Measurements from ENCODE around the gene EDRF1.

The EDRF1 gene

DNA sequence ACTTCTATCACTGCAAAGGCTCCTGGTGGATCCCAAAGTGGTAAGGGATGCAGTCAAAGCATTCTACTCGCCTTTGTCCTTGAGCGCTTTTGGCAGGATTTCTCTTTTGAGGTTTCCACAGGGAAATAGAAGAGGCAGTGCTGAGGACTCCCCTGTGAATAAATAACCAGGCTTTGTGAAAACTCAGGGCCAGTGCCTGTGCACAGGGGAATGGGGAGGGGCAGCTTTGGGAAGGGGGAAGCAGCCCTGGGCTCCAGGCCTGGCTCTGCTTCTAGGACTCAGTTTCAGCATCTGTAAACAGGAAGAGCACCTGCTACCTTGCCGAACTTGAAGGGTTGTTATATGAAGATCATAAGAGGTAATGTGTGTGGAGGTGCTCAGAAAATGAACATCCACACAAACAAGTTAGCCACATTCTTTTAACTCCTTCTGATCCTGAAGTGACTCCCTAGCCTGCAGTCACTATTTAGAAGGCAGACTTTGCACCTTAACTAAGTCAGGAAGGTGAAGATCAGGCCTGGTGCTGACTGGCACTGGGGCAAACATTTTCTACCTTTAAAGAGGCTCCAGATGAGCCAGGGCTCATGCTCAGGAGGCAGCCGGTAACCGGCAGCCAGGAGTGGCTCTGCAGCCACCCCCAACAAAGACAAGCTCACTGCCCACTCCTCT, 78.6 kb downstream of the EDRF1 start:
- H3K4me3 ChIP-seq (ENCODE audit: control insufficient read depth, low read depth, low read length), result no peak overlapping the region
- no peak for TF ChIP-seq CTCF (conservative IDR thresholded peaks at IDR 0.05; ENCODE audit: control insufficient read depth, insufficient read depth, low read depth, low read length)
- no peak for DNase-seq (ENCODE audit: low read depth)

DNA sequence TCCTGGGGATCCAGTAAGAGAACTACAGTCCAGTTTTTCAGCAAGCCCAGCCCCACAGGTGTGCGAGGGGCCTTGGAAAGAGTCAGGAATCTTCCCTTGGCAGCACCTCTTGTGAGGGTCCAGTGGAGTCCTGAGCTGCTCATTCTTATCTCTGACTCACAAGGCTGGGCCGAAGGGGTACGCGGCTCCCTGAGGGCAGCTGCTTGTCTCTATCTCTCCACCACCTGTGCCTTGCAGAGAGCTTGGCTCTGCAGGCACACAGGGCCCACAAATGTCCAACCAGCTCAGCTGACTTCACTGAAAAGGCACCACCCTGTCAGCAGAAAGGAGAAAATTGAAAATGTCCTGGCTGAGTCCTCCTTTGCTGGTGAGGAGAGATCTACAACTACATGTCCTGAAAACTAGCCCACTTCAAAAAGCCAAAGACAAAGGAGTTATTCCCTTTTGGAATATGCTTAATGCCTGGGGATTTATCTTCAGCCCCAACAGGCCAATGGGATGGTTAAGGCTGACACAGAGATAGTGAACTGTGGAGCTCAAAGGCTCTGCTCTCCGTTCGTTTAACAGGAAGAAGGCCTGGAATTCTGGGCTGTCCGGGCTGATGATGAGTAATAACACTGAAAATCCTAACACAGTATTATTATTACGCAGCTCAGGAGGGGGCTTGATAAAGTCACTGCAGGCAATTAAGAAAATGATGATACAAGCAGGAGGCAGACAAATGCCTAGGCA, 80.1 kb downstream of the EDRF1 start:
- DNase-seq (ENCODE audit: low read depth), result no peak
- no peak overlapping the region for H3K4me3 ChIP-seq (ENCODE audit: control insufficient read depth, low read depth, low read length)
- no peak for TF ChIP-seq CTCF (conservative IDR thresholded peaks at IDR 0.05; ENCODE audit: control insufficient read depth, insufficient read depth, low read depth, low read length)

DNA sequence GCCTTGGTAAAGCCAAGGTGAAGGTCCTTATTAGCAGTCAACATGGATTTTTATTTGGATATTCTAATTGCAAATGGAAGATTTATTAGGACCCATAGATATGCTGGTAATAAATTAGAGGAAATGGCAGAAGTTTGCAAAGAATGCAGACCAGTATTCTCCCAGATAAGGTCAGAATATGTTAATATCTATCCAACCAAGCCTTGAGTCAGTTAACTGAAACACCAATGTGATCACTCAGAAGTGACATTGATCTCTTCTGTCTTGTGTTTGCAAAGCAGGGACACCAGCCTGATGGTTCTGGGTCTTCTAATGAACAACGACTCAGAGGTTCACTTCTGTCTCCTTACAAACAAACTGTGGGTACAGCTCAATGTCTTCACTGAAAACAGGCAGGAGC, 82.1 kb downstream of the EDRF1 start:
- no peak overlapping the region for H3K4me3 ChIP-seq (ENCODE audit: control insufficient read depth, low read depth, low read length)
- DNase-seq (ENCODE audit: low read depth), result no peak
- no peak for TF ChIP-seq CTCF (conservative IDR thresholded peaks at IDR 0.05; ENCODE audit: control insufficient read depth, insufficient read depth, low read depth, low read length)

DNA sequence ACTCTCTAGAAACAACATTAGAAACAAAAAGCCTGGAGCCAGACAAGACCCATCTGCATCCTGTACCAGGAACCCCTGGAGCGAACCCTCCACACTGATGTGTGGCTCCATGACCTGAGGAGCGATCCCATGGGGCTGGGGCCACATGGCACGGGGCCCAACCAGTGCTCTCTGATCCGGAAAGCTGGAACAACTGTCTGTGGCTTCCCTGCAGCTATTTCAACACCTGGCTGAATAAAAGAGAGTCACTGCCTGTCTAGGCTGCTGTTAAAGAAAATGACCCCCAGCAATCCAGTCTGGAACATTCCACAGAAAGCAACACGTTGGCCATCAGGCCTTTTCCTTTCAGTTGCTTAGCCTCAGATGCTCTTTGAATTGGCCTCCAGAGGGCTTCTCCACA, 82.6 kb downstream of the EDRF1 start:
- no peak for TF ChIP-seq CTCF (conservative IDR thresholded peaks at IDR 0.05; ENCODE audit: control insufficient read depth, insufficient read depth, low read depth, low read length)
- no peak overlapping the region for H3K4me3 ChIP-seq (ENCODE audit: control insufficient read depth, low read depth, low read length)
- no peak for DNase-seq (ENCODE audit: low read depth)

DNA sequence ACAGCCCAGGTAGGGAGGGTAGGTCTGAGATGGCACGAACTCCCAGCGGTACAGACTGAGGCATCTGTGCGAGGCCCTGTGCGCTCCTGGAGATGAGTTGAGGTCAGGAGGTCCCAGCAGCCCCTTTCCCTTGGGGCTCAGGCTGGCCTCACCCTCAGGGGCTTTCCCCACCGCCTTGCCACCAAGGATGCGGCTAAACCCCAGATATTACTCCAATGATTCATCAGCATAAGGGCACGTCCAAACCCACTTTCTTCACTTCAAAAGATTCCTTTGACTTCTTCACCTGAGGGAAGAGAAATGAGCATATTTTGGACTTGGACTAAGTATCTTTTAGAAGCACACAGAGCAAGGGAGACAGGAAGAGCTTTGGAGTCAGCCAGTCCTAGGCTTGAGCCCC, 83.2 kb downstream of the EDRF1 start:
- no peak for DNase-seq (ENCODE audit: low read depth)
- no peak for TF ChIP-seq CTCF (conservative IDR thresholded peaks at IDR 0.05; ENCODE audit: control insufficient read depth, insufficient read depth, low read depth, low read length)
- H3K4me3 ChIP-seq (ENCODE audit: control insufficient read depth, low read depth, low read length), result no peak overlapping the region

- DNase-seq (ENCODE audit: low read depth), result no peak
- H3K4me3 ChIP-seq (ENCODE audit: control insufficient read depth, low read depth, low read length), result no peak overlapping the region
- no peak for TF ChIP-seq CTCF (conservative IDR thresholded peaks at IDR 0.05; ENCODE audit: control insufficient read depth, insufficient read depth, low read depth, low read length)
These were observed 88.5 kb downstream of the EDRF1 start for GRCh38 chr10:125808047-125808446.

Measured in fibroblast of mammary gland (primary cell).